Measurements from ENCODE around the gene PODXL2. TPM values are rescaled to one million over a fixed set of nuclear protein-coding genes. Genes with fewer than 3 reads are reported as not detected.

The PODXL2 gene
- total RNA-seq, 3 donors from 2014 or later: 8.8 to 10.6 (median 8.8) TPM

- H3K27ac ChIP-seq: peak overlapping the region in 1 of 2 donors; percentile 20
- no peaks in the 10 kb centered on the region for H3K4me1 ChIP-seq
Observed at GRCh38 chr3:127712881-127713771, 84.1 kb downstream of the PODXL2 start.

DNA sequence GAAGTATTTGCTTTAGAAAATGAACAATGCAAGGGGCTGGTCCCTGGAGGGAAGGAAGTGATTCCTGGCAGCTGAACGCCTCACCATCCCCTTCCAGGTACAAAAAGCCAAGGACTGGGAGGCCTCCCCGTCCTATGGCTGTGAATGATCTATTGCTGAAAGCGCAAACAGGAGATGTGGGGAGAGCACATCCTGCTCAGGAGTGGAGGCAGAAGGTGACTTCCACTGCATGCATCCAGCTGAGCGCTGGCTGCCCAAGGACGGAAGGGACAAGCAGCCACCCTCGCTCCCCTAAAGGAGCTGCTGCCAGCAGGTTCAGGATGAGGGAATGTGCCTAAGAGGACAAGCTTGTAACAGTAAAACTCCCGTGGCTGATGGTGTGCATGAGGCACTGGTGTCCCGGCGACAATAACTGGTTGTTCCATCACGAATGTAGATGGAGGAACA lies 85.2 kb downstream of the PODXL2 start:
- Histone ChIP-seq H3K4me3 (no peak overlapping the region), H3K27ac (no peak overlapping the region), H3K4me1 (no peaks in the 10 kb centered on the region), H3K9me3 (no peaks in the 10 kb centered on the region), H3K36me3 (no peaks in the 10 kb centered on the region), H3K27me3 (no peaks in the 10 kb centered on the region)
- intact Hi-C loops (cut with DNase I; ENCODE audit: low total_unique reads): no loop called here
- TF ChIP-seq CTCF (IDR thresholded peaks at IDR 0.05) (no peak), POLR2AphosphoS5 (IDR thresholded peaks at IDR 0.05) (no peak), POLR2A (IDR thresholded peaks at IDR 0.05) (no peak)
- DNase-seq (ENCODE audit: low spot score in 2 of 2): no peak

More at GRCh38 chr3:127712881-127713771, 84.1 kb downstream of the PODXL2 start:
- no peaks in the 10 kb centered on the region for H3K27me3 ChIP-seq
- no peak overlapping the region for H3K4me3 ChIP-seq
- intact Hi-C loops (cut with DNase I; ENCODE audit: low total_unique reads): no loop called here
- TF ChIP-seq POLR2AphosphoS5 (IDR thresholded peaks at IDR 0.05) (no peak), POLR2A (IDR thresholded peaks at IDR 0.05) (no peak), CTCF (IDR thresholded peaks at IDR 0.05) (no peak)
- no peak for DNase-seq (ENCODE audit: low spot score in 2 of 2)
- H3K9me3 ChIP-seq: no peaks in the 10 kb centered on the region
- no peaks in the 10 kb centered on the region for H3K36me3 ChIP-seq

- DNase-seq (ENCODE audit: low spot score in 2 of 2): no peak
- no peak for TF ChIP-seq CTCF (IDR thresholded peaks at IDR 0.05)
- no peak for TF ChIP-seq POLR2A (IDR thresholded peaks at IDR 0.05)
- no peak for TF ChIP-seq POLR2AphosphoS5 (IDR thresholded peaks at IDR 0.05)
- Histone ChIP-seq H3K27me3 (no peaks in the 10 kb centered on the region), H3K4me1 (no peaks in the 10 kb centered on the region), H3K4me3 (no peak overlapping the region), H3K27ac (peak overlapping the region in 1 of 2 donors; percentile 52), H3K9me3 (no peaks in the 10 kb centered on the region), H3K36me3 (no peaks in the 10 kb centered on the region)
- intact Hi-C loops (cut with DNase I; ENCODE audit: low total_unique reads): no loop called here
Observed at GRCh38 chr3:127714866-127715265, 85.9 kb downstream of the PODXL2 start.

- no peaks in the 10 kb centered on the region for H3K36me3 ChIP-seq
- DNase-seq (ENCODE audit: low spot score in 2 of 2): no peak
- H3K4me3 ChIP-seq: no peak overlapping the region
- peak overlapping the region in 1 of 2 donors; percentile 52 for H3K27ac ChIP-seq
- no peaks in the 10 kb centered on the region for H3K27me3 ChIP-seq
- no peaks in the 10 kb centered on the region for H3K9me3 ChIP-seq
- TF ChIP-seq CTCF (IDR thresholded peaks at IDR 0.05) (no peak), POLR2AphosphoS5 (IDR thresholded peaks at IDR 0.05) (no peak), POLR2A (IDR thresholded peaks at IDR 0.05) (no peak)
- intact Hi-C loops (cut with DNase I; ENCODE audit: low total_unique reads): no loop called here
- H3K4me1 ChIP-seq: no peaks in the 10 kb centered on the region
Observed at GRCh38 chr3:127715532-127715931, 86.5 kb downstream of the PODXL2 start.

DNA sequence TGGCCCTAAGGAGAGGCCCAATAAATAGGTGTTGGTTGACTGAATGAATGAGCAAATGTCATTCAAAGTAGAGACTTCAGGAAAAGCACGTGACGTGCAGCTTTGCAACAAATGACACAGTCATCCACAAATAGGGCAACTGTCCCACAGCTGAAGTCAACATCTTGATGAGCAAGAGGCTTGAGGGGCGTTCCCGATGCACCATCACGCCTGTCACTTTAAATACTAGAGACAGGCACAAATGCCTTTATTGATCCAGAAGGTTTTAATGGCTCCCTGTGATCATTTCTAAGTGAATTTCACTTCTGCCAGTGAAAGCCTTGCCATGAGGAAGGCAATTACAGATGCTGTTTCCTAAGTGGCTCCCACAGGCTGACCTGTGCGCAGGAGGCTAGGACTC lies 87.4 kb downstream of the PODXL2 start:
- no peak overlapping the region for H3K27ac ChIP-seq
- H3K4me1 ChIP-seq: no peaks in the 10 kb centered on the region
- H3K4me3 ChIP-seq: no peak overlapping the region
- TF ChIP-seq POLR2A (IDR thresholded peaks at IDR 0.05): no peak
- TF ChIP-seq POLR2AphosphoS5 (IDR thresholded peaks at IDR 0.05): no peak
- no peak for TF ChIP-seq CTCF (IDR thresholded peaks at IDR 0.05)
- no peak for DNase-seq (ENCODE audit: low spot score in 2 of 2)
- no peaks in the 10 kb centered on the region for H3K27me3 ChIP-seq
- intact Hi-C loops (cut with DNase I; ENCODE audit: low total_unique reads): no loop called here
- no peaks in the 10 kb centered on the region for H3K9me3 ChIP-seq
- H3K36me3 ChIP-seq: no peaks in the 10 kb centered on the region

Data from breast epithelium (tissue), 4 donors.